CD4-positive, alpha-beta T cell treated with Interleukin-12 subunit alpha and Interleukin-12 subunit beta, for 1 hour (primary cell): Measurements from ENCODE around the gene GPANK1.

ENCODE experiments used
- DNase-seq: peaks from one replicate; pipeline ENCODE4 v3.0.0-alpha.2; 2020

The GPANK1 gene

DNA sequence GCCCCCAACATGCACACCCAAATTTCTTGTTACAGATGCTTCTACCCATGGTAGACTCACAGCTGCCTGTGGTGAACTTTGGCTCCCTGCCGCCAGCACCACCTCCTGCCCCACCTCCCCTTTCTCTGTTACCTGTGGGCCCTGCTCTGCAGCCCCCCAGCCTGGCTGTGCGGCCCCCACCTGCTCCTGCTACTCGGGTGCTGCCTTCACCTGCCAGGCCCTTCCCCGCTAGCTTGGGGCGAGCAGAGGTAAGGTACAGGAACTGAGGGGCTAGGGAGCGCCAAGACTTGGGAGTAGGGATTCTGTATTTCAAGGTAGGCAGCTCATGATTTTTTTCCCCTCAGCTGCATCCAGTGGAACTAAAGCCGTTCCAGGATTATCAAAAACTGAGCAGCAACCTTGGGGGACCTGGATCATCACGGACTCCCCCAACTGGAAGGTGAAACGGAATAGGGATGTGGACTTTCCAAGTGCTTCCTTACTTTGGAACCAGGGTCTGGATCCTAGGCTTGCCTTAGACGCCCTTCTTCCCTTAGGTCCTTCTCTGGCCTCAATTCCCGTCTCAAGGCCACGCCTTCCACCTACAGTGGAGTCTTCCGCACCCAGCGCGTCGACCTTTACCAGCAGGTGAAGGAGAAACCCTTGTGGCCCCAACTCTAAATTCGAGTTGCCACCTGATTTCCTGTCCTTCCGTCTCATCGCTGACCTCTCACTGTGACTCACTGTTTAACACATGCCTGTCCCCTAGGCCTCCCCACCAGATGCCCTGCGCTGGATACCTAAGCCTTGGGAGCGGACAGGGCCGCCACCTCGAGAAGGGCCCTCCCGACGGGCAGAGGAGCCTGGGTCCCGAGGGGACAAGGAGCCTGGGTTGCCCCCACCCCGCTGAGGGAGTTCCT is 27.9 kb downstream of the GPANK1 start:
- no peak for DNase-seq

DNA sequence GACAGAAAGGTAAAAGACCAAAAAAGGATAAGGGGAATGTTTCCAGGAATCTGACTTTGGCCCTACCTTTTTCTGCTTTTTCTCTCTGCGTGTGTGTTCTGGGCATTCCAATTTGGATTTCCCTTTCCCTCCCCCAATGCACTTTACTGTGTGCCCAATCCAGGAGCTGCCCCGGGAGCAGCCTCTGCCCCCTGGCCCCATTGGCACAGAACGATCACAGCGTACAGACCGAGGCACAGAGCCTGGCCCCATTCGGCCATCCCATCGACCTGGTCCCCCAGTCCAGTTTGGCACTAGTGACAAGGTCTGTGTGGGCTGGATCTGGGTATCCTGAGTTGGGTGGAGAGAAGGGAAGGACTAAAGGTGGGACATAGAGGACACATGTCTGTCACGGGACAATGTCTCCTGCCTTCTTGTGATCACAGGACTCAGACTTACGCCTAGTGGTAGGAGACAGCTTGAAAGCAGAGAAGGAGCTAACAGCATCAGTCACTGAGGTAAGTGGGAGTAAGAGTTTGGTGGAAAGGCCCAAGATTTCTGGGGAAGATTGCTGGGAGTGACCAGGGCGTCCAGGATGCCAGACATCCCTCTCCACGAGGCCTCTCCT is 29.7 kb downstream of the GPANK1 start:
- DNase-seq: no peak

DNA sequence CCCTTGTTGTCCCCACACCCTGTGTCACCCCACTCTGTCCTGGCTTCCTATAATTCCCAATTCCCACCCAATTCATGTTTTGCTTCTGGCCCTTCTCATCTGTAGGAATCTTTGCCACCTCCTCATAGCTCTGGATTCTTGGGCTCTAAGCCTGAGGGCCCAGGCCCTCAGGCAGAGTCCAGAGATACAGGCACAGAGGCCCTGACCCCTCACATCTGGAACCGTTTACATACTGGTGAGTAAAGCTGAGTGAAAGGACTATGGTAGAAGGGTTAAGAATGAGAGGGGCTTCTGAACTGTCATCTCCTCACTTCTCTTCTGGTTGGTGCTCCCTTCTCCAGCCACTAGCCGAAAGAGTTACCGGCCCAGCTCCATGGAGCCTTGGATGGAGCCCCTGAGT is 30.7 kb downstream of the GPANK1 start:
- no peak for DNase-seq

DNA sequence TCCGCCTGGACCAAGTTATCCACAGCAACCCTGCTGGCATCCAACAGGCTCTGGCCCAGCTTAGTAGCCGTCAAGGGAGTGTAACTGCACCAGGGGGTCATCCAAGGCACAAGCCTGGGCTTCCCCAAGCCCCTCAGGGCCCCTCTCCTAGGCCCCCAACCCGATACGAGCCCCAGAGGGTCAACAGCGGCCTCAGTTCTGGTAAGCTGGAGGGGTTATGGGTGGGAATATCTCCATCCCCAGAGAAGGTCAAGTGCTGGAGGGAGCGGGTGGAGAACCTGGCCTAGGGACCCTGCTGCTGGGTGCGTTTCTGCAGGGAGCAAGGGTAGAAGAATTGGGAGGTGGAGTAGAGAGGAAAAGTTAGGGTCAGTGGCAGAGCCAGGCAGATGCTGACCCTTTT is 31.4 kb downstream of the GPANK1 start:
- no peak for DNase-seq

DNA sequence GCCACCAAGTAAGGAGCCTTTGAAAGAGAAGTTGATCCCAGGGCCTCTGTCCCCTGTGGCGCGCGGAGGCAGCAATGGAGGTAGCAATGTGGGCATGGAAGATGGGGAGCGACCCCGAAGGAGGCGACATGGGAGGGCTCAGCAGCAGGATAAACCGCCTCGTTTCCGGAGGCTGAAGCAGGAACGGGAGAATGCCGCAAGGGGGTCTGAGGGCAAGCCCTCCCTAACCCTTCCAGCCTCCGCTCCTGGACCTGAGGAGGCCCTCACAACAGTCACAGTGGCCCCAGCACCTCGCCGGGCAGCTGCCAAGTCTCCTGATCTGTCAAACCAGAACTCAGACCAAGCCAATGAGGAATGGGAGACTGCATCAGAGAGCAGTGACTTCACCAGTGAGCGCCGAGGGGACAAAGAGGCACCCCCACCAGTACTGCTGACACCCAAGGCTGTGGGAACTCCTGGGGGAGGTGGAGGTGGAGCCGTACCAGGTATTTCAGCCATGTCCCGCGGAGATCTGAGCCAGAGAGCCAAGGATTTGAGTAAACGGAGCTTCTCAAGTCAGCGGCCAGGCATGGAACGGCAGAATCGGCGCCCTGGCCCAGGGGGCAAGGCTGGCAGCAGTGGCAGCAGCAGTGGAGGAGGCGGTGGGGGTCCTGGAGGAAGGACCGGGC is 32.4 kb downstream of the GPANK1 start:
- no peak for DNase-seq

DNA sequence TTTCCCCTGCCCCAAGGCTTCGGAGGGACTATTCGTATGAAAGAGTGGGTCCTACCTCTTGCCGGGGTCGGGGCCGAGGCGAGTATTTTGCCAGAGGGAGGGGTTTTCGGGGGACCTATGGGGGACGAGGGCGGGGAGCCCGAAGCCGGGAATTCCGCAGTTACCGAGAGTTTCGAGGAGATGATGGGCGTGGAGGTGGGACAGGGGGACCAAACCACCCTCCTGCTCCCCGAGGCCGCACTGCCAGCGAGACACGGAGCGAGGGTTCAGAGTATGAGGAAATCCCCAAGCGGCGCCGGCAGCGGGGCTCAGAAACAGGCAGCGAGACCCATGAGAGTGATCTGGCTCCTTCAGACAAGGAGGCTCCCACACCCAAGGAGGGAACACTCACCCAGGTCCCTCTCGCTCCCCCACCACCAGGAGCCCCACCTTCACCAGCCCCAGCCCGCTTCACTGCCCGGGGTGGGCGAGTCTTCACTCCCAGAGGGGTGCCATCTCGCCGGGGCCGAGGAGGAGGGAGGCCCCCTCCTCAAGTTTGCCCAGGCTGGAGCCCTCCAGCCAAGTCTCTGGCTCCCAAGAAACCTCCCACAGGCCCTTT is 33.0 kb downstream of the GPANK1 start:
- no peak for DNase-seq

DNA sequence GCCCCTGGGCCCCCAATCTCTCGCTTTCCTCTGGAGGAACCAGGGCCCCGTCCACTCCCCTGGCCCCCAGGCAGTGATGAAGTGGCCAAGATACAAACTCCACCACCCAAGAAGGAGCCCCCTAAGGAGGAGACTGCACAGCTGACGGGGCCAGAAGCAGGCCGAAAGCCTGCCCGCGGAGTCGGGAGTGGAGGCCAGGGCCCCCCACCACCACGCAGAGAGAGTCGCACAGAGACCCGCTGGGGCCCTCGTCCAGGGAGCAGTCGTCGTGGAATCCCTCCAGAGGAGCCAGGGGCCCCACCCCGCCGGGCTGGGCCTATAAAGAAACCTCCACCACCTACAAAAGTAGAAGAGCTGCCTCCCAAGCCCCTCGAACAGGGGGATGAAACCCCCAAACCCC is 33.6 kb downstream of the GPANK1 start:
- no peak for DNase-seq

DNA sequence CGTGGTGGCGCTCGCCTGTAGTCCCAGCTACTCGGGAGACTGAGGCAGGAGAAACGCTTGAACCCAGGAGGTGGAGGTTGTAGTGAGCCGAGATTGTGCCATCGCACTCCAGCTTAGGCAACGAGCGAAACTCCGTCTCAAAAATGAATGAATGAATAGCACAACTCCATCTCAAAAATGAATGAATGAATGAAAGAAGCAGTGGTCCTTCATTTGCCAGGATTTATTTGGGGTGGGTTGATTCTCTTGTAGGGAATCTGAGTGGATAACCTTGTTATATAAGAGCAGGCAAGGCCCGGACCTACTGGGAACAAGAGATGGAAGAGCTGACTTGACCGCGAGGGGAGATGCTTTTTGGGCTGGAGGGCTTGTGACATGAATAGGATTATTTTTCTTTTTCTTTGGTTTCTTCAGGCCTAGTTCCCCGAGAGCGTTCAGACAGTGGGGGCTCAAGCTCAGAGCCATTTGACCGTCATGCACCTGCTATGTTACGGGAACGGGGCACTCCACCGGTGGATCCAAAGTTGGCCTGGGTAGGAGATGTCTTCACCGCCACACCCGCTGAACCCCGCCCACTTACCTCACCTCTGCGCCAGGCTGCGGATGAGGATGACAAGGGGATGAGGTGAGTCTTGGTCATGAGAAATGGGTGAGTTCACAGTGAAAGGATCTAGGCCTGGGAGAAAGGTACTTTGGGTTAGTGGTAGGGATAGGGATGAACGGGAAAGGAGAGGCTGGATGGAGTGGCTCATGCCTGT is 34.4 kb downstream of the GPANK1 start:
- no peak for DNase-seq

DNA sequence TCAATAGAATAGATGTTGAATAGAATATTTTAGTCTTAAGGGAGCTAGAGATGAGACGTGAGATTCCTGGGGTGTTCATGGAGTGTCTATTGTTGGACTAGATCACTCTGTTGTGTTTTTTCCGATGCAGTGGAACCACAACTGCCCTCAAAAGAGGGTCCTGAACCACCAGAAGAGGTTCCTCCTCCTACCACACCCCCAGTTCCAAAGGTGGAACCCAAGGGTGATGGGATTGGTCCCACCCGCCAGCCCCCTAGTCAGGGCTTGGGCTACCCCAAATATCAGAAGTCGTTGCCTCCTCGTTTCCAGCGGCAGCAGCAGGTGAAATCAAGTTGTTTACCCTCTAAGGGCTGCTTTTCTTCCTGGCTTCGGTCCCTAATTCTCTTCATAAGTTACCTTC is 35.8 kb downstream of the GPANK1 start:
- no peak for DNase-seq

DNA sequence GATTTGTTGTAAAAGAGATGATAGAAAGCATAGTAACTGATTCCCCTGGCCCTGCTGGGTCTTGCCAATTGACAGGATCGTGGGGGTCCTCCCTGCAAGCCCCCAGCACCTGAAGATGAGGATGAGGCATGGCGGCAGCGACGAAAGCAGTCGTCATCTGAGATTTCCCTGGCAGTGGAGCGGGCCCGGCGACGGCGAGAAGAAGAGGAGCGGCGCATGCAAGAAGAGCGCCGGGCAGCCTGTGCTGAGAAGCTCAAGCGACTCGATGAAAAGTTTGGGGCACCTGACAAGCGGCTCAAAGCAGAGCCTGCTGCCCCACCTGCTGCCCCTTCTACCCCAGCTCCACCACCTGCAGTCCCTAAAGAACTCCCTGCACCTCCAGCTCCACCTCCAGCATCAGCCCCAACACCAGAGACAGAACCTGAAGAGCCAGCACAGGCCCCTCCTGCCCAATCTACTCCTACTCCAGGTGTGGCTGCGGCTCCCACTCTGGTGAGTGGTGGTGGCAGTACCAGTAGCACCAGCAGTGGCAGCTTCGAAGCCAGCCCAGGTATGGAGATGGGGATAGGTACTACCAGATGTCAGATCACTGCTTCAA is 37.0 kb downstream of the GPANK1 start:
- DNase-seq: no peak

DNA sequence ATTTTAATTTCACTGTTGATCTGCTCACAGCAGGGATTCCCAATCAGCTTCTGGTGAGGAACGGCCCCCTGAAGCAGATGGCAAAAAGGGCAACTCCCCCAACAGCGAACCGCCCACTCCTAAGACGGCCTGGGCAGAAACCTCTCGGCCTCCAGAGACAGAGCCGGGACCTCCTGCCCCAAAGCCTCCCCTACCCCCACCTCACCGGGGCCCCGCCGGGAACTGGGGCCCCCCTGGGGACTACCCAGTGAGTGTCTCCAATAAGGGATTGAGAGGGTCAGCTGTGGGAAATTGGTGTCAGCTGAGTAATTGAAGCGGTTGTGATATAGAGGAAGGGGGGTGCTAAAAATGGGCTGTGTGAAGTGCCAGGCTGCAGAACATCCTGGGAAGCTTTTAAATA is 37.8 kb downstream of the GPANK1 start:
- no peak for DNase-seq

DNA sequence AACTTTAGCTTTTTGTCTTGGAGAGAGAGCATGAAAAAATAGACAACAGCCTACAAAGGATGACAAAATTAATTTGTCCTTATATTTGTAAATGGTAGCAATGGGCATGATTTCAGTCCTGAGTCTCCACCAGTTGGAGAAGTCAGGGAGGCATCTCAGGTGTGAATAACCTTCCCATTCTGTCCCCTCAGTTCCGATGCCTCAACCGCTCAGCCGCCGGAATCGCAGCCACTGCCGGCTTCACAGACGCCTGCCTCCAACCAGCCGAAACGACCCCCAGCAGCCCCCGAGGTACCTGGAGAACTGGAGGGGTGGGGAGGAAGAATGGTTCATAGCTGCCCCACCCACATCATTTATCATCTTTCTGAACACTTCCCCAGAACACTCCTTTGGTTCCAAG is 40.7 kb downstream of the GPANK1 start:
- no peak for DNase-seq

DNA sequence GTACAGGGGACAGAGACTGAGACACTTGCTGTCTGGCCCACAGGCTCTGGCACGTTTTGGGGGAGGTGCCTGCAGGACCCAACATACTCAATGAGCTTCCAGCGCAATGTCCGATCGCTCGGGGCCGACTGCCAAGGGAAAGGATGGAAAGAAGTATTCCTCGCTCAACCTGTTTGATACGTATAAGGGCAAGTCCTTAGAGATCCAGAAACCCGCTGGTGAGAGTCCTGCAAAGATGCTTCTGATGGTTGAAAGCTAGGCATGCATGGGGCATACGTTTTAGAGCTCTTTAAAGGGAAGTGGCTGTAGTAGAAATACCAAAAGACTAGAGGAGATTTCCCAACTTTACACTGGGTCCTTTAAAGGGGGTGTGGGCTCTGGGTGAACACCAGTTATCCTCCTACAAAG is 42.1 kb downstream of the GPANK1 start:
- no peak for DNase-seq

DNA sequence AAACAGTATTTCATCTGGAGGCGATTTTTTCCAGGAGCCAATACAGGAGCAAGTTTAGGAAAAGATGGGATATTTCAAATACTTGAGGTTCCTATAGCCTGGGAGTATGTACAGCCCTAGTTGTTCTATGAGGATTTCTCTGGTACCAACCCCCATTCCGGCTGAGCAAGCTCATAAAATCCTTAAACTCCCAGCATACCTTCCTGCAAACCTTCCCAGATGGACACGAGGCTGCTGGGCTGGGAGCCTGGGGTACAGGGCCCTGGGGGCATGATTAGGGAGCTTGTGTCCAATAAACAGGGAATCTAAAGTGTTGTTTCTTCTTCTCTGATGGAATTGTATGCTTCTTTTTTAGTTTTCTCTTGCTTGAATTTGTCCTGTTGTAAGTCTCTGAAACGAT is 42.8 kb downstream of the GPANK1 start:
- no peak for DNase-seq

DNA sequence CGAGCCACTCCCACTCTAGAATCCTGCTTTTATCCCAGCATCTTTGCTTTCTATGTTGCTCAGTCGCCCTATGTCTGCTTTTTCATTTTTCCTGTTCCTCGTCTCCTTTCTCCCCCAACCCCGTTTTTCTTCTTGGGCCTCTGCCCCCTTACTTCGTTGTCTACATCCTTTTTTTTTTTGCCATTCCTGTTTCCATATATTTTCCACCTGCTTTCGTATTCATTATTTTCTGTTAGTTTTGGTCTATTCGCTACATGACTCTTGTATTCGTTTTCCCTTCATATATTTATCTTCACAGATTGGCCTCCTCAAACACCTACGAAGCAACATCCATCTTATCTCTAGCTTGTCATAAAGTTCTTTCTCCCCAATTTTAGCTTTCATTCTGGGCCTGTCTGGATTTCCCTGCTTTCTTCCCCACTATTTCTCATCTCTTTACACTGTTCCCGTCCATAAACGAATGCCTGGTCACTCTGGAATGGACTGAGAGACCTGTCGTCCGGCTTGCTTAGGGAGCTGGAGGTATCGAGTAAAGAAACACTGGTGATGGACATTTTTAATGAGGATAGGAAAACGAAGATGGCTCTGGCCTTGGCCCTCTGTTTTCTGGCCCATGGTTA is 43.4 kb downstream of the GPANK1 start:
- DNase-seq: no peak

DNA sequence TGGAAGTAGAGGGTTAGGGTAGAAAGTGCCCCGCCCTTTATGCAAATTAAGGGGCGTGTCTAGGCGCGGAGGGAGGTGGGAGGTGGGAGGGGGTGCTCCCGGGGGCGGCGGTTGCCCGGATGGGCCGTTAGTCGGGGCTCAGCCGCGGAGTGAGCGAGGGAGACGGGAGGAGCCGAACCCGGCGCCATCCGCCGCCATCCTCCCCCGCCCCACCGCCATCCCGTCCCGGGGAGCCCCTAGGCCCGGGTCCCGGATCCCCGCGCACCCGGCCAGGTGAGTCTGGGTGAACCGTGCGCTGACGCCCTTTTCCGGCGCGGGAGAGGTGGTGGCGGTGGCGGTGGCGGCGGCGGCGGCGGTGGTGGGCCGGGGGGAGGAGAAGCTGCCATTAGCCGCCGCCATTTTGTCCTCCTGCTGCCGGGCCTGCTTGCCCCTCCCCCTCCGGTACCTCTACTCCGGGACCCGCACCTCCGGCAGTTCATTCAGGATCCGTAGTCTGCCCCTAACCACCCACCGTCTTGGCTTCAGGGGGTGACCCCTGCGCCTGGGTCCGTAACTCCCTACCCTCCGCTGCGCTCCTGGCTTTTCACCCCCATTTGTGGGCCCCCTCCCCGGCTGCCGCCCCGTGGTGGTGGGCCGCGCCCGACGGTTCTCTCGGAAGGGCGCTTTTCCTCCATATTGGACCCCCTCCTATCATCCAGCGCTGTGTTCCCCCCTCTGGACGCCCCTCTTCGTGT is 44.0 kb downstream of the GPANK1 start, which contains the start of gene PRRC2A:
TSS of gene PRRC2A (plus strand) at position 130 of the 734 bp plus-strand sequence. CDS start 2,075 bp downstream, outside the sequence.
- no peak for DNase-seq

DNA sequence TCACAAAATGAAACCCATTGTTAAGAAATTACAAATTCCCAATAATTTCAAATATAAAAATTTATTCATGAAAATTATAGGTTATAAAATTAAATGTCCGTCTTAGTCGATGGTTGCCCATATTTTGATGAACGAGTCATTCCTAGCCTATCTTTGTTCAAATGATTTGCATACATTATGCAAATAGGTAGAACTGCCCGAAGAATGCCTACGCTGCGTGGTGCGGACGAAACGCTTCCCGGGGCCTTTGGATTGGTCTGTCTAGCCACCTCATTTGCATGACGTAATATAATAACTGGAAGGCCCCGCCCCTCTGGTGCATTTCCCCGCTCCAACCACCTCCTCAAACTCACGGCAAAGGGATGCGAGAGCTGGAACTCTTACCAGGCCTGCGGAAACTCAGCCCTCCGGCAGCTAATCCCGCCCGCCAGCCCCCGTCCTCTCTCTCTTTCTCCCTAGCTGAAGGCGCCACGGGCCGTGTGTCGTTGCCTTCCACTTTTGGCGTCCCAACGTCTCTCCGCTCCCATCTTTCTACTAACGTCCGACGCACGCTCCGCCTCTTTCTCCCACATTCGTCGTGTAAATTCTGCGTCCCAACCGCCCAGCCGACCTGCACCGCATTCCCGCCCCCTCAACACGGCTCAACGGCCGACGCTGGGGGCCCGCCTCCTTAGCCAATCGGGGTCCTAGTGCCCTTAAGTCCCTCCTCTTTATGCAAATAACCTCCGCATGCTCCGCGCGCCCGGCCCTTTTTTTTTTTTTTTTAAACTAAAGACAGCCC is 44.8 kb downstream of the GPANK1 start:
- DNase-seq: peak; percentile 98

DNA sequence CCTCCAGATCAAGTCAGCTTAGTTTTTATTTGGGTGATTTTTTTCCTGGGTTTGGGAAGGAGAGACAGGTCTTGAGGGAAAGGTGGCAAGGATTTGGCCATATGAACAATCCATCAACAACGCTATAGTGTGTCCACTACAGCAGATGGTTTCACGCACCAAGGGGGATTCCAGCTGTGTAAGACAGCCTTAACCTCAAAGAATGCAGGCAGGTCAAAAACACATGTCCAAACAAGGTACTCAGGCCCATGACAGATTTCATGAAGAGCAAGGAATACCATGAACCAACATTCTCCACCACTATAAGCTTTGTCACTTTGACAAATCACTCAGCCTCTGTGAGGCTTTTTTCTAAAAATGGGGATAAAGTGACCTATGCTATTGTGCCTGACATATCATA is 47.8 kb downstream of the GPANK1 start:
- no peak for DNase-seq

DNA sequence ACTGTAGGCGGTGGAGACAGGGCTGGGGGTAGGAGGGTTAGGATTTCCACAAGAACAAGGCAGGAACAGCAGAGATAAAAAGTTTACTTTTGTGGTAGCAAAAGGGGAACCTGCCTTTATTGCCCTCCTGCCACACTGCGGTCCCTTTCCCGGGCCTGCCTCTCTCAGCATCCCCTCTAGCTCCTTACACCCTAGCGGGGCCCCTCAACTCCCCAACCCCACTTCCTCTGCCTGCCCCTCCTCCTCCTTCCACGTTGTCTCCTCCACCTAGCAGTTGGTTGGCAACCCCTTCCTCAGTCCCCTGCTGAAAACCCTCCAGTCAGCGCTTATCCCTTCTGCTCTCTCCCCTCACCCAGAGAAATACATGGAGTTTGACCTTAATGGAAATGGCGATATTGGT is 49.0 kb downstream of the GPANK1 start:
- peak; percentile 25 for DNase-seq
